Measurements from ENCODE around the gene PEX10.

PEX10 gene

GRCh38 chr1:2372551-2373490 lies 39.5 kb downstream of the PEX10 start:
- DNase-seq: no peak

- no peak for DNase-seq
Measured at GRCh38 chr1:2368053-2368744, 44.2 kb downstream of the PEX10 start.

- no peak for DNase-seq
Measured at GRCh38 chr1:2363847-2364513, 48.4 kb downstream of the PEX10 start.

GRCh38 chr1:2360588-2361364 lies 51.6 kb downstream of the PEX10 start:
- no peak for DNase-seq

GRCh38 chr1:2358651-2359640 lies 53.4 kb downstream of the PEX10 start:
- no peak for DNase-seq

GRCh38 chr1:2358072-2358471 lies 54.3 kb downstream of the PEX10 start:
- no peak for DNase-seq

GRCh38 chr1:2356911-2357845 lies 55.2 kb downstream of the PEX10 start:
- no peak for DNase-seq

GRCh38 chr1:2356401-2356800 lies 56.0 kb downstream of the PEX10 start:
- no peak for DNase-seq

GRCh38 chr1:2355373-2356261 lies 56.7 kb downstream of the PEX10 start:
- DNase-seq: no peak

- no peak for DNase-seq
Measured at GRCh38 chr1:2354511-2355372, 57.6 kb downstream of the PEX10 start.
